K562 (cell line): Measurements from ENCODE around the gene FGGY. TPM values are rescaled to one million over a fixed set of nuclear protein-coding genes. Genes with fewer than 3 reads are reported as not detected.

Source experiments
- ATAC-seq: fragments of 200-7000 bp; cut with Tn5 transposase; 3 replicates; pipeline ENCODE4 v1.9.1; 2020; ENCODE audit warnings: moderate library complexity
- BruUV-seq: library from RNA; stranded (reverse); fragments of 400-500 nt; replicated peaks from 2 replicates; lab custom pipeline; 2021; lab: Mats Ljungman, UMichigan
- CTCF ChIA-PET: fragments of 300-600 bp; formaldehyde crosslinking; extraction: SDS; loops from one replicate; lab custom pipeline; 2021; ENCODE audit warnings: low intra/inter-chr PET ratio; lab: Yijun Ruan, JAX
- POLR2A ChIA-PET: fragments of 300-600, 350-650 bp; sonication (Branson Sonifier 250); formaldehyde crosslinking; extraction: SDS; loops from one replicate; lab custom pipeline; 2021; ENCODE audit warnings: antibody characterized with exemption, inconsistent platforms; lab: Yijun Ruan, JAX
- DNase-seq, 4 experiments: peaks; one replicate each; pipeline versions ENCODE4 v3.0.0 to v3.0.0-alpha.2; 2011 to 2018; ENCODE audit warnings: low spot score in 3 of 4, mixed read lengths in 3 of 4; ENCODE audit errors: extremely low read depth in 1 of 4
- FAIRE-seq: peaks from 2 replicates; lab custom pipeline; 2011; peaks lifted over from hg19 to GRCh38; lab: Jason Lieb, UNC
- H2AFZ ChIP-seq: 2 replicates; pipeline ENCODE4 v1.6.0; 2011; ENCODE audit warnings: low read depth, low read length, control low read depth, inconsistent platforms
- H3K27ac ChIP-seq: fragments of 200-600 bp; 3 replicates; pipeline ENCODE4 v1.8.0; 2011; ENCODE audit warnings: low read depth, mild to moderate bottlenecking, control low read depth, inconsistent platforms, low read length, moderate library complexity, mixed read lengths; ENCODE audit errors: extremely low read depth
- H3K27me3 ChIP-seq, 2 experiments: fragments of 300-600 bp in 1 of 2; 2 replicates in 1 of 2; 3 replicates in 1 of 2; pipeline versions ENCODE4 v1.6.0 to v1.8.0; 2011; ENCODE audit warnings: inconsistent platforms in 2 of 2, low read length in 2 of 2, mild to moderate bottlenecking in 1 of 2, mixed read lengths in 1 of 2, moderate library complexity in 1 of 2; ENCODE audit not compliant: control insufficient read depth in 2 of 2, insufficient read depth in 2 of 2
- H3K36me3 ChIP-seq: fragments of 300-600 bp; 3 replicates; pipeline ENCODE4 v1.8.0; 2011; ENCODE audit warnings: mild to moderate bottlenecking, low read length, inconsistent platforms; ENCODE audit not compliant: control insufficient read depth, insufficient read depth
- H3K4me1 ChIP-seq, 2 experiments: fragments of 200-600 bp in 1 of 2; replicated peaks in 1 of 2; 2 replicates in 1 of 2; 3 replicates in 1 of 2; pipeline versions ENCODE4 v1.5.1 to v1.8.0; 2011; ENCODE audit warnings: inconsistent platforms in 2 of 2, low read length in 2 of 2, mild to moderate bottlenecking in 1 of 2, mixed read lengths in 1 of 2, moderate library complexity in 1 of 2; ENCODE audit not compliant: control insufficient read depth in 2 of 2, insufficient read depth in 2 of 2
- H3K4me2 ChIP-seq: 2 replicates; pipeline ENCODE4 v1.6.1; 2011; ENCODE audit warnings: low read length, control low read depth, inconsistent platforms, mixed read lengths; ENCODE audit not compliant: insufficient read depth
- H3K4me3 ChIP-seq: fragments of 200-600 bp; sonication (generic), shearing (Covaris generic); 2 replicates; pipeline ENCODE4 v1.5.1; 2016; ENCODE audit warnings: control low read depth, inconsistent platforms
- H3K79me2 ChIP-seq: fragments of 200-600 bp; 3 replicates; pipeline ENCODE4 v1.8.0; 2011; ENCODE audit warnings: low read length, inconsistent platforms; ENCODE audit not compliant: control insufficient read depth, insufficient read depth
- H3K9ac ChIP-seq, 2 experiments: 2 replicates each; pipeline versions ENCODE4 v1.6.0 to v1.6.1; 2011; ENCODE audit warnings: low read depth in 2 of 2, low read length in 2 of 2, control low read depth in 1 of 2, inconsistent platforms in 1 of 2, mild to moderate bottlenecking in 1 of 2, mixed read lengths in 1 of 2; ENCODE audit not compliant: insufficient read depth in 1 of 2
- H3K9me1 ChIP-seq: one replicate; pipeline ENCODE4 v1.6.0; 2011; ENCODE audit warnings: inconsistent platforms, mild to moderate bottlenecking, low read length, moderate library complexity; ENCODE audit not compliant: control insufficient read depth, insufficient read depth
- H3K9me3 ChIP-seq: replicated peaks from 2 replicates; pipeline ENCODE4 v1.5.1; 2011; ENCODE audit warnings: low read depth, low read length, inconsistent platforms; ENCODE audit not compliant: control insufficient read depth, insufficient read depth
- H4K20me1 ChIP-seq: replicated peaks from 2 replicates; pipeline ENCODE4 v1.6.1; 2011; ENCODE audit warnings: low read length, inconsistent platforms, mixed read lengths; ENCODE audit not compliant: control insufficient read depth, insufficient read depth
- BRD4 ChIP-seq: fragments of 200-600 bp; sonication (generic); IDR thresholded peaks from 2 replicates; pipeline ENCODE4 v1.6.1; 2017; ENCODE audit warnings: inconsistent platforms
- CBX3 ChIP-seq, 2 experiments: IDR thresholded peaks; 1 replicate in 1 of 2; 2 replicates in 1 of 2; pipeline ENCODE4 v1.6.1; 2012; ENCODE audit warnings: inconsistent platforms in 2 of 2, low read length in 2 of 2, borderline replicate concordance in 1 of 2, control low read depth in 1 of 2
- CTCFL ChIP-seq: IDR thresholded peaks from 2 replicates; pipeline ENCODE4 v1.6.1; 2011; ENCODE audit warnings: borderline replicate concordance, low read depth, mild to moderate bottlenecking, moderate library complexity, low read length; ENCODE audit not compliant: insufficient read depth, poor library complexity, severe bottlenecking
- DLX4 ChIP-seq: fragments of 250-450 bp; sonication (Bioruptor Pico); IDR thresholded peaks from 2 replicates; pipeline ENCODE4 v1.6.1; 2021; ENCODE audit warnings: mild to moderate bottlenecking
- ELK1 ChIP-seq: sonication (generic); formaldehyde crosslinking; IDR thresholded peaks from 2 replicates; pipeline ENCODE4 v1.8.1; 2022; ENCODE audit warnings: missing genetic modification reagents
- EP300 ChIP-seq: IDR thresholded peaks from 2 replicates; pipeline ENCODE4 v1.6.1; 2012; ENCODE audit warnings: low read length, improper control_type of control experiment
- FOXM1 ChIP-seq, 2 experiments: fragments of 450-650 bp in 1 of 2; sonication (generic) in 1 of 2; formaldehyde crosslinking in 1 of 2; IDR thresholded peaks; 2 replicates each; pipeline versions ENCODE4 v1.6.1 to v1.9.0; 2017 to 2022; ENCODE audit warnings: low read depth in 2 of 2, mild to moderate bottlenecking in 2 of 2, missing genetic modification reagents in 1 of 2, moderate library complexity in 1 of 2
- HEY1 ChIP-seq: fragments of 250-450 bp; sonication (Bioruptor Pico); IDR thresholded peaks from 2 replicates; pipeline ENCODE4 v1.5.0; 2020; ENCODE audit warnings: mild to moderate bottlenecking, moderate library complexity, borderline replicate concordance
- POLR2AphosphoS2 ChIP-seq: IDR thresholded peaks from 2 replicates; pipeline ENCODE4 v1.6.1; 2012; ENCODE audit warnings: low read length, improper control_type of control experiment
- RREB1 ChIP-seq: fragments of 250-450 bp; sonication (Bioruptor Pico); IDR thresholded peaks from 2 replicates; pipeline ENCODE4 v1.4.0; 2020
- ZNF785 ChIP-seq: fragments of 250-450 bp; sonication (Bioruptor Pico); IDR thresholded peaks from 2 replicates; pipeline ENCODE4 v1.4.0; 2020; ENCODE audit warnings: mild to moderate bottlenecking
- WGBS: fragments of 100-300 bp; shearing (Covaris generic); methylation state at CpG from one replicate; pipeline ENCODE4 v1.1.6; 2016; ENCODE audit warnings: low coverage, mixed read lengths; ENCODE audit not compliant: insufficient coverage; ENCODE audit errors: missing lambda C conversion rate; 5-methylcytosine and 5-hydroxymethylcytosine counted together
- in situ Hi-C: fragments of 300-500 bp; cut with MboI; formaldehyde crosslinking; loops from 4 replicates; pipeline ENCODE4 v1.15.0; 2018; ENCODE audit warnings: inconsistent platforms, mixed read lengths
- intact Hi-C: fragments of 100-400 bp; cut with micrococcal nuclease; formaldehyde crosslinking; loops from 2 replicates; pipeline ENCODE4 v1.14.2; 2022
- polyA plus RNA-seq, 8 experiments: library from polyadenylated mRNA; depleted of rRNA in 4 of 8; stranded (reverse) in 5 of 8; unstranded in 3 of 8; fragments of >200 nt; fragmentation: Nextera tagmentation in 2 of 8; fragmentation: Illumina TruSeq in 1 of 8; extraction: Ambion mirVana in 2 of 8; extraction: Trizol in 1 of 8; gene quantifications; 2 replicates each; pipeline versions ENCODE4 v1.2.1 to v1.2.3, GENCODE V29; 2011 to 2014; ENCODE audit warnings: inconsistent platforms in 1 of 8, missing spikeins in 1 of 8
- total RNA-seq, 7 experiments: library from RNA; depleted of rRNA in 6 of 7; stranded (reverse); fragments of >200 nt in 6 of 7; fragmentation: Illumina TruSeq in 2 of 7; extraction: Trizol in 2 of 7; gene quantifications; 2 replicates each; pipeline versions ENCODE4 v1.2.1 to v1.2.3, GENCODE V29; 2011 to 2021; ENCODE audit warnings: low replicate concordance in 1 of 7

Gene FGGY
- total and polyA plus RNA-seq, 9 of the 15 experiments (the other 6 are each of a cell fraction or from before 2014, with no cell fraction given): 9.7 to 19.2 (median 12.6) TPM

- Histone ChIP-seq H4K20me1 (no peaks in the 10 kb centered on the region), H3K4me3 (no peak overlapping the region), H3K36me3 (no peaks in the 10 kb centered on the region), H3K9me3 (no peaks in the 10 kb centered on the region), H3K9ac (no peak overlapping the region), H2AFZ (no peak overlapping the region), H3K9me1 (no peaks in the 10 kb centered on the region), H3K27me3 (no peaks in the 10 kb centered on the region), H3K27ac (no peak overlapping the region), H3K4me1 (no peaks in the 10 kb centered on the region), H3K4me2 (no peak overlapping the region), H3K79me2 (no peaks in the 10 kb centered on the region)
- no peak for DNase-seq
- no TSS peak for BruUV-seq
- intact Hi-C loops: no loop called here
- WGBS: 23% methylated on average over 3 of the region's 3 CpGs
- ATAC-seq: no peak
- in situ Hi-C loops: loop anchor here (10.0 kb wide), 1 partner anchor 965 kb away; no protein-coding TSS in a partner anchor
- FAIRE-seq: no peak
- ChIA-PET POLR2A (no interaction called here), CTCF (no interaction called here)
- TF ChIP-seq ELK1: no peak
- no peak for TF ChIP-seq CTCFL
- no peak for TF ChIP-seq CBX3 (IDR thresholded peaks at IDR 0.05; ENCODE audit: borderline replicate concordance in 1 of 2, low read length in 2 of 2)
- TF ChIP-seq POLR2AphosphoS2: no peak
- no peak for TF ChIP-seq RREB1
- no peak for TF ChIP-seq EP300
- no peak for TF ChIP-seq ZNF785 (CRISPR knock-in tag)
- TF ChIP-seq BRD4: no peak
- TF ChIP-seq HEY1 (CRISPR knock-in tag): no peak
- no peak for TF ChIP-seq FOXM1 (IDR thresholded peaks at IDR 0.05; ENCODE audit: low read depth)
- TF ChIP-seq FOXM1 (CRISPR knock-in tag; IDR thresholded peaks at IDR 0.05; ENCODE audit: low read depth): no peak
- no peak for TF ChIP-seq DLX4 (CRISPR knock-in tag)
Measured at GRCh38 chr1:59709333-59709732, 412.4 kb downstream of the FGGY start.
